ENCODE measurements around the gene UNC79.

GRCh38 chr14:93571275-93571674 lies 140.5 kb downstream of the UNC79 start:
- TF ChIP-seq CTCF (IDR thresholded peaks at IDR 0.05; ENCODE audit: low read length) (no peak), EZH2 (IDR thresholded peaks at IDR 0.05; ENCODE audit: borderline replicate concordance, low read length) (no peak)

Data from OCI-LY1 (cell line).